GM23248 (cell line): Measurements from ENCODE around the gene ZNF467. TPM values are rescaled to one million over a fixed set of nuclear protein-coding genes. Genes with fewer than 3 reads are reported as not detected.

Experiments
- DNase-seq: peaks from one replicate; pipeline ENCODE4 v3.0.0-alpha.2; 2015
- H2AFZ ChIP-seq: fragments of 200-600 bp; sonication (generic); 2 replicates; pipeline ENCODE4 v1.6.1; 2016; ENCODE audit warnings: antibody characterized with exemption
- H3F3A ChIP-seq: fragments of 200-600 bp; sonication (generic); 2 replicates; pipeline ENCODE4 v1.6.1; 2016; ENCODE audit warnings: mild to moderate bottlenecking, antibody characterized with exemption, mixed run types; ENCODE audit not compliant: insufficient read depth
- H3K27ac ChIP-seq: fragments of 200-600 bp; sonication (generic); 2 replicates; pipeline ENCODE4 v1.5.1; 2016; ENCODE audit warnings: mild to moderate bottlenecking
- H3K27me3 ChIP-seq: fragments of 200-600 bp; sonication (generic); replicated peaks from 2 replicates; pipeline ENCODE4 v1.6.1; 2016; ENCODE audit warnings: mild to moderate bottlenecking; ENCODE audit not compliant: insufficient read depth
- H3K36me3 ChIP-seq: fragments of 200-600 bp; sonication (generic); 2 replicates; pipeline ENCODE4 v1.6.1; 2016; ENCODE audit warnings: low read depth, mild to moderate bottlenecking
- H3K4me1 ChIP-seq: fragments of 200-600 bp; sonication (generic); 2 replicates; pipeline ENCODE4 v1.6.1; 2016; ENCODE audit warnings: mild to moderate bottlenecking; ENCODE audit not compliant: insufficient read depth
- H3K4me2 ChIP-seq: fragments of 200-600 bp; sonication (generic); one replicate; pipeline ENCODE4 v1.6.1; 2016; ENCODE audit warnings: mild to moderate bottlenecking; ENCODE audit not compliant: unreplicated experiment
- H3K4me3 ChIP-seq: fragments of 200-600 bp; sonication (generic); 2 replicates; pipeline ENCODE4 v1.5.1; 2016; ENCODE audit warnings: mild to moderate bottlenecking
- H3K79me2 ChIP-seq: fragments of 200-600 bp; sonication (generic); 2 replicates; pipeline ENCODE4 v1.6.1; 2016; ENCODE audit warnings: mild to moderate bottlenecking; ENCODE audit not compliant: insufficient read depth
- H3K9ac ChIP-seq: fragments of 200-600 bp; sonication (generic); 2 replicates; pipeline ENCODE4 v1.6.1; 2016; ENCODE audit warnings: mild to moderate bottlenecking
- H3K9me2 ChIP-seq: fragments of 200-600 bp; sonication (generic); 2 replicates; pipeline ENCODE4 v1.6.1; 2016; ENCODE audit warnings: mixed run types, mild to moderate bottlenecking, moderate library complexity; ENCODE audit not compliant: insufficient read depth
- H3K9me3 ChIP-seq: fragments of 200-600 bp; sonication (generic); one replicate; pipeline ENCODE4 v1.6.1; 2017; ENCODE audit warnings: low read depth
- H4K20me1 ChIP-seq: fragments of 200-600 bp; sonication (generic); 2 replicates; pipeline ENCODE4 v1.6.0; 2016; ENCODE audit not compliant: insufficient read depth
- EZH2 ChIP-seq: fragments of 200-600 bp; sonication (generic); IDR thresholded peaks from 2 replicates; pipeline ENCODE4 v1.6.1; 2018; ENCODE audit warnings: antibody characterized with exemption, mild to moderate bottlenecking; ENCODE audit not compliant: insufficient read depth, poor library complexity, severe bottlenecking
- EZH2phosphoT487 ChIP-seq: fragments of 200-600 bp; sonication (generic); IDR thresholded peaks from 2 replicates; pipeline ENCODE4 v1.6.1; 2018; ENCODE audit warnings: antibody characterized with exemption, moderate library complexity, mild to moderate bottlenecking, low read depth; ENCODE audit not compliant: insufficient read depth
- WGBS, 2 experiments: methylation state at CpG; one replicate each; pipeline ENCODE4 v1.1.6; 2015 to 2017; ENCODE audit warnings: low lambda C conversion rate in 2 of 2, low coverage in 1 of 2; ENCODE audit errors: missing lambda C conversion rate in 2 of 2; 5-methylcytosine and 5-hydroxymethylcytosine counted together
- in situ Hi-C: fragments of 300-500 bp; cut with MboI; formaldehyde crosslinking; loops from 2 replicates; pipeline ENCODE4 v1.15.0; 2020
- polyA plus RNA-seq: library from polyadenylated mRNA; unstranded; fragments of >200 nt; fragmentation: Nextera tagmentation; extraction: Ambion mirVana; gene quantifications from 2 replicates; pipeline ENCODE4 v1.2.1, GENCODE V29; 2016
- total RNA-seq: library from RNA; depleted of rRNA; stranded (reverse); fragments of >200 nt; shearing (Covaris generic); gene quantifications from 2 replicates; pipeline ENCODE4 v1.2.3, GENCODE V29; 2014

The ZNF467 gene
- total and polyA plus RNA-seq, 2 experiments from 2014 or later, result not detected

DNA sequence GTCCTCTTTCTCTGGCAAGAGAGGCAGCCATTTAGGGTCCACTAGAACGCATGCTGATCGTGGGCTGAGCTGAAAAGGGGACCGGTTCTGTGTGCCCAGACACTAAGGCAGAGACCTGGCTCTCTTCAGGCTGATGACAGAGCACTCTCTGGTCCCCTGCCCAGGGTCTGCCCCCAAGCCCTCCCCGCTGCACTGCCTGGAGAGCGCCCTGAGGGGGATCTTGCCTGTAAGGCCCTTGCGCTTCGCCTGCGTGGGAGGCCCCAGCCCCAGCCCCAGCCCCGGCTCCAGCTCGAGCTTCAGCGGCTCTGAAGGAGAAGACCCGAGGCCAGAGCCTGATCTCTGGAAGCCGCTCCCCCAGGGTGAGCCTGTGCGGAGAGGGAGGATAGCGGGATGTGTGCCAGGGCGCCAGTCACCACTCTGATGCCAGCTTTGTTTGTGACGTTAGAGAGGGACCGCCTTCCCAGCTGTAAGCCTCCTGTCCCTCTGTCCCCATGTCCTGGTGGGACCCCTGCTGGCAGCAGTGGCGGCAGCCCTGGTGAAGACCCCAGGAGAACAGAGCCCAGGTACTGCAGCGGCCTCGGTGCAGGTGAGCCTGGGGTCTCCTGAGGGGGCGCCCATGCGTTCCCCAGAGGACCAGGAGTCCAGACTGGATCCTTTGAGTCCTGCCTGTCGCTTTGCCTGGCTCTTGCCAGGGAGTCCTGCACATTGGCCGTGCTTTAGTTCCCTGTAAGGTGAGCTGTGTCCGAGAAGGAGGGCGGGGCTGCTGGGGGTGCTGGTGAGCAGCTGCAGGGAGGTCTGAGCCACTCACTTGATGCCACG, 43.2 kb downstream of the ZNF467 start:
- Histone ChIP-seq H3K79me2 (no peaks in the 10 kb centered on the region), H3K36me3 (no peaks in the 10 kb centered on the region), H2AFZ (no peak overlapping the region), H3K9ac (no peak overlapping the region), H3K9me2 (no peaks in the 10 kb centered on the region), H3K9me3 (no peaks in the 10 kb centered on the region), H3K4me3 (no peak overlapping the region), H4K20me1 (no peaks in the 10 kb centered on the region), H3K27me3 (no peaks in the 10 kb centered on the region), H3K27ac (no peak overlapping the region), H3K4me1 (no peaks in the 10 kb centered on the region), H3K4me2 (no peak overlapping the region), H3F3A (no peaks in the 10 kb centered on the region)
- 91 to 92% methylated on average over 25 to 28 of the region's 28 CpGs for WGBS, 2 experiments
- TF ChIP-seq EZH2phosphoT487 (no peak), EZH2 (no peak)
- in situ Hi-C loops, result no loop called here
- no peak for DNase-seq

DNA sequence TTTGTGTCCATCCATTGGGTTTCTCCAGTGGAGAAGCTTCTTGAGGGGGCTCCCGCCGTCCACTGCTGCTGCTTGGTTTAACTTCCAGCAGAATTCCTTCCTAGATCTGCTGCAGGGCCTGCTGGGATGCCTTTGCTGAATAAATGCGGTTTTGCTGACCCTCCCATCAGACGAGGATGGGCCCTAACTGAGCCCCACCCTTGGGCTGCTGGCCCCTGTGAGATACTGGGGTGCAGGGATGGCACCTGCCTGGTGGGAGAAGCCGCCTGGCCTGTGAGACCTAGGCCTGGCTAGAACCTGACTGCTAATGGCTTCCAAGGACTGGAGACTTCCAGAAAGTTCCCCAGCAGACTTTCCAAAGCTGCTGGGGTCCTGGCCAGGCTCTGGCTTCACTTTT, 43.8 kb downstream of the ZNF467 start:
- H3K27me3 ChIP-seq, result no peaks in the 10 kb centered on the region
- no peak overlapping the region for H3K9ac ChIP-seq
- no peak overlapping the region for H3K27ac ChIP-seq
- no peak overlapping the region for H3K4me3 ChIP-seq
- no peaks in the 10 kb centered on the region for H3K79me2 ChIP-seq
- H4K20me1 ChIP-seq, result no peaks in the 10 kb centered on the region
- no peak for DNase-seq
- H3K36me3 ChIP-seq, result no peaks in the 10 kb centered on the region
- no peak overlapping the region for H3K4me2 ChIP-seq
- 64 to 68% methylated on average over 5 of the region's 5 CpGs for WGBS, 2 experiments
- no peak overlapping the region for H2AFZ ChIP-seq
- H3F3A ChIP-seq, result no peaks in the 10 kb centered on the region
- TF ChIP-seq EZH2 (no peak), EZH2phosphoT487 (no peak)
- in situ Hi-C loops, result no loop called here
- H3K9me2 ChIP-seq, result no peaks in the 10 kb centered on the region
- H3K9me3 ChIP-seq, result no peaks in the 10 kb centered on the region
- no peaks in the 10 kb centered on the region for H3K4me1 ChIP-seq

DNA sequence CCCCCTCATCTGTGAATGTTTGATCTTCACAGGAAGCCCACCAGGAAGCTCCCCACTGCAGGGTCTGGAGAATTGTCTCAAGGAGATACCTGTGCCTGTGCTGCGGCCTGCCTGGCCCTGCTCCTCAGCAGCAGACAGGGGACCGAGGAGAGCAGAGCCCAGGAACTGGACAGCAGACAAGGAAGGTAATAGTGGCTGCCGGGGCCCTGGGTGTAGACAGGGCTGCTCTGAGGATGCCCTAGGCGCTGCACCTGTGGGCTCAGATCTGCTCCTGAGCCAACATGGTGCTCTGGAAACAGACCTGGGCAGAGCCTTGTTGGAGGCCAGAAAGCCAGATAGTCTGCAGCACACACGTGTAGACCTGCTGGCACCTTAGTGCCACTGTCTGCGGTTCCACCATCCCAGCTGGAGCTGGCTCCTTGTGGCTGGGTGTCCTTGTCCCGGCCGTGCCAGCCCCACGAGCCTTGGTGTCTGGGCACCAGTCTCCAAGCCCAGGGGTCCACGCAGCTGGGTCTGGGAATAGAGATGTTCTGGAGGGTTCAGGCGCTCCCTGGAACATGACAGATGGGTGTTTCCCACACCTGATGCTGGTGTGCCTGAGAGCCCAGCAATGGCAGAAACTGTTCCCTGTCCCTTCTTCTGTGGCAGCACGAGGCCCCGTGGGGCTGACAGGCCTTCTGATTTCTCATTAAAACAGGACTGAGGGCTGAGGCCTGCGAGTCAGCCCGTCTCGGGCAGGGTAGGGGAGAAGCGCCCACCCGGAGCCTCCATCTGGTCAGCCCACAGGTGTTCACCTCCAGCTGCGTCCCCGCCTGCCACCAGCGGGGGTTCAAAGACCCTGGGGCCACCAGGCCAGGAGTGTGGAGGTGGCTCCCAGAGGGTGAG, 44.7 kb downstream of the ZNF467 start:
- Histone ChIP-seq H3K4me1 (no peaks in the 10 kb centered on the region), H3K36me3 (no peaks in the 10 kb centered on the region)

DNA sequence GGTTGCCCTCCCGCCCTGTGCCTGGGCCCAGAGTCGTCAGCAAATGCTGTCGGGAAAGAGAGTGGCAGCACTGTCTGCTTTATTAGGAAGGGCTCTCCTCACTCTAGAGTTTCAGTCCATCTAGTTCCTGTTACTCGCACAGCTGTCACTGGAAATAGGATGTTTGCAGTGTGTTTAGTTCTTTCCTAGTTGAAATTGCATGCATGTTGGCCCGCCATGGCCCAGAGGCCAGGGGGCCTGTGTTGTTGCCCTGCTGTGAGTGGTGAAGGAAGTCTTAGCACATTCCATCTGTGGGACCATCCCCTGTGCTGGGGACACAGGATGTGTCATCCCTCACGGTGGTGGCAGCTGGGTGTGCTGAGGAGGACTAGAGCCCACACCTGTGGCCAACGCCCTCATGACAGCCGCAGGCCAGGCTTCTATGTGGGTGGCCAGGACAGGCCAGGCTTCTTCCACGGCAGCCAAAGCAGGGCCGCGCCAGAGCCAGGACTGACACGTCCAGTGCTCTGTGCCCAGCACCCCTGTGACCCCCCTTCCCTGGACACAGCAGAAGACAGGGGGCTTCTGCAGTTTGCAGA, 45.4 kb downstream of the ZNF467 start:
- in situ Hi-C loops, result no loop called here
- WGBS, 2 experiments, result 91 to 92% methylated on average over 12 of the region's 12 CpGs
- no peaks in the 10 kb centered on the region for H3K36me3 ChIP-seq
- no peak for DNase-seq
- no peak overlapping the region for H3K9ac ChIP-seq
- no peak overlapping the region for H3K4me3 ChIP-seq
- H3K4me1 ChIP-seq, result no peaks in the 10 kb centered on the region
- no peaks in the 10 kb centered on the region for H3F3A ChIP-seq
- H3K79me2 ChIP-seq, result no peaks in the 10 kb centered on the region
- no peaks in the 10 kb centered on the region for H3K9me2 ChIP-seq
- no peak overlapping the region for H2AFZ ChIP-seq
- H3K27me3 ChIP-seq, result no peaks in the 10 kb centered on the region
- H3K9me3 ChIP-seq, result no peaks in the 10 kb centered on the region
- H3K4me2 ChIP-seq, result no peak overlapping the region
- H3K27ac ChIP-seq, result no peak overlapping the region
- no peaks in the 10 kb centered on the region for H4K20me1 ChIP-seq
- TF ChIP-seq EZH2, result no peak

More for the DNA sequence above, 44.7 kb downstream of the ZNF467 start:
- no peak for DNase-seq
- no peak overlapping the region for H2AFZ ChIP-seq
- in situ Hi-C loops, result no loop called here
- H3K27me3 ChIP-seq, result no peaks in the 10 kb centered on the region
- H3K9ac ChIP-seq, result no peak overlapping the region
- H3K4me3 ChIP-seq, result no peak overlapping the region
- no peak overlapping the region for H3K27ac ChIP-seq
- no peaks in the 10 kb centered on the region for H3F3A ChIP-seq
- 87 to 88% methylated on average over 20 to 21 of the region's 21 CpGs for WGBS, 2 experiments
- no peak overlapping the region for H3K4me2 ChIP-seq
- no peaks in the 10 kb centered on the region for H3K79me2 ChIP-seq
- H4K20me1 ChIP-seq, result no peaks in the 10 kb centered on the region
- no peak for TF ChIP-seq EZH2
- TF ChIP-seq EZH2phosphoT487, result no peak
- no peaks in the 10 kb centered on the region for H3K9me2 ChIP-seq
- H3K9me3 ChIP-seq, result no peaks in the 10 kb centered on the region
